Measurements from ENCODE around the gene ARHGEF17.

GRCh38 chr11:73406131-73406530 is 98.1 kb downstream of the ARHGEF17 start:
- TF ChIP-seq POLR2AphosphoS5 (IDR thresholded peaks at IDR 0.05) (no peak), CTCF (IDR thresholded peaks at IDR 0.05) (no peak)

Measured in transverse colon (tissue), 4 donors.